HG03039 (cell line): ENCODE measurements around the gene RANBP1.

ENCODE experiments used
- ATAC-seq: cut with Tn5 transposase; IDR thresholded peaks from one replicate; pipeline ENCODE4 v1.9.1; 2021; ENCODE audit warnings: mild to moderate bottlenecking, moderate library complexity; ENCODE audit not compliant: unreplicated experiment

Gene RANBP1

GRCh38 chr22:20121856-20122415 lies 6.0 kb downstream of the RANBP1 start:
- no peak for ATAC-seq

- no peak for ATAC-seq
These were observed 7.6 kb downstream of the RANBP1 start for GRCh38 chr22:20123366-20124082.

GRCh38 chr22:20124083-20124787 lies 8.3 kb downstream of the RANBP1 start:
- ATAC-seq: no peak

GRCh38 chr22:20125201-20126174 lies 9.6 kb downstream of the RANBP1 start:
- no peak for ATAC-seq

GRCh38 chr22:20126284-20127029 lies 10.6 kb downstream of the RANBP1 start:
- ATAC-seq: no peak

GRCh38 chr22:20127318-20127868 lies 11.5 kb downstream of the RANBP1 start:
- no peak for ATAC-seq

- ATAC-seq: no peak
These were observed 12.1 kb downstream of the RANBP1 start for GRCh38 chr22:20127869-20128618.

- ATAC-seq: no peak
These were observed 12.7 kb downstream of the RANBP1 start for GRCh38 chr22:20128619-20128901.

- no peak for ATAC-seq
These were observed 13.2 kb downstream of the RANBP1 start for GRCh38 chr22:20128902-20129746.

GRCh38 chr22:20129747-20130014 lies 13.8 kb downstream of the RANBP1 start:
- no peak for ATAC-seq

GRCh38 chr22:20130319-20130718 lies 14.4 kb downstream of the RANBP1 start:
- ATAC-seq: no peak

- ATAC-seq: no peak
These were observed 15.1 kb downstream of the RANBP1 start for GRCh38 chr22:20130731-20131596.

GRCh38 chr22:20131597-20131858 lies 15.6 kb downstream of the RANBP1 start, which contains the start of gene ZDHHC8:
ZDHHC8 (plus strand) TSS chr22:20131804; CDS start chr22:20131948, 144 bp downstream.
- ATAC-seq: no peak

- no peak for ATAC-seq
These were observed 16.2 kb downstream of the RANBP1 start for GRCh38 chr22:20131859-20132685.

GRCh38 chr22:20132686-20133246 lies 16.9 kb downstream of the RANBP1 start:
- ATAC-seq: no peak

- no peak for ATAC-seq
These were observed 18.1 kb downstream of the RANBP1 start for GRCh38 chr22:20133930-20134549.
